IMR-90 (cell line): ENCODE measurements around the gene PRPF6. TPM values are rescaled to one million over a fixed set of nuclear protein-coding genes. Genes with fewer than 3 reads are reported as not detected.
A peak's percentile ranks its signal among the peaks of the same experiment; 100 is the strongest.

Experiments used
- ATAC-seq: fragments of 200-7000 bp; cut with Tn5 transposase; 2 replicates; pipeline ENCODE4 v1.9.1; 2020; ENCODE audit warnings: low read depth, mild to moderate bottlenecking, moderate library complexity
- BruUV-seq: library from RNA; stranded (reverse); fragments of 400-500 nt; replicated peaks from 2 replicates; lab custom pipeline; 2021; lab: Mats Ljungman, UMichigan
- CTCF ChIA-PET: fragments of 300-600 bp; formaldehyde crosslinking; extraction: SDS; loops from one replicate; lab custom pipeline; 2021; ENCODE audit warnings: antibody characterized with exemption; lab: Yijun Ruan, JAX
- POLR2A ChIA-PET: fragments of 300-600 bp; sonication (Branson Sonifier 250); formaldehyde crosslinking; loops from one replicate; lab custom pipeline; 2022; ENCODE audit warnings: antibody characterized with exemption; ENCODE audit not compliant: unreplicated experiment; lab: Charles Lee
- DNase-seq: peaks from one replicate; pipeline ENCODE4 v3.0.0; 2013
- H2AFZ ChIP-seq: replicated peaks from 2 replicates; pipeline ENCODE3; 2013; ENCODE audit warnings: low read length, mild to moderate bottlenecking; ENCODE audit not compliant: poor library complexity
- H2AK5ac ChIP-seq: 2 replicates; pipeline ENCODE4 v1.6.1; 2013; ENCODE audit warnings: low read depth, low read length, inconsistent platforms
- H2AK9ac ChIP-seq: replicated peaks from 2 replicates; pipeline ENCODE3; 2013; ENCODE audit warnings: mild to moderate bottlenecking, low read depth, low read length, moderate library complexity; ENCODE audit not compliant: poor library complexity
- H2BK120ac ChIP-seq: 2 replicates; pipeline ENCODE4 v1.6.1; 2013; ENCODE audit warnings: low read depth, low read length, inconsistent platforms
- H2BK15ac ChIP-seq: 3 replicates; pipeline ENCODE4 v1.6.1; 2013; ENCODE audit warnings: low read depth, low read length, inconsistent platforms
- H2BK20ac ChIP-seq: 2 replicates; pipeline ENCODE4 v1.6.1; 2013; ENCODE audit warnings: low read depth, mild to moderate bottlenecking, inconsistent platforms, low read length, moderate library complexity
- H2BK5ac ChIP-seq: 2 replicates; pipeline ENCODE4 v1.6.1; 2013; ENCODE audit warnings: mild to moderate bottlenecking, low read depth, low read length, inconsistent platforms; ENCODE audit not compliant: poor library complexity, severe bottlenecking
- H3K14ac ChIP-seq: replicated peaks from 2 replicates; pipeline ENCODE4 v1.6.1; 2013; ENCODE audit warnings: low read depth, low read length, inconsistent platforms
- H3K18ac ChIP-seq: 2 replicates; pipeline ENCODE4 v1.6.1; 2013; ENCODE audit warnings: low read depth, low read length, control low read depth
- H3K23ac ChIP-seq: 2 replicates; pipeline ENCODE4 v1.6.1; 2013; ENCODE audit warnings: low read depth, low read length, inconsistent platforms
- H3K27ac ChIP-seq: 2 replicates; pipeline ENCODE4 v1.5.1; 2013; ENCODE audit warnings: mild to moderate bottlenecking, control low read depth, low read length; ENCODE audit not compliant: insufficient read depth
- H3K27me3 ChIP-seq: 2 replicates; pipeline ENCODE4 v1.6.1; 2013; ENCODE audit warnings: low read length; ENCODE audit not compliant: control insufficient read depth, insufficient read depth
- H3K36me3 ChIP-seq: 2 replicates; pipeline ENCODE4 v1.6.1; 2013; ENCODE audit warnings: low read length, mixed read lengths; ENCODE audit not compliant: control insufficient read depth, insufficient read depth
- H3K4ac ChIP-seq: 2 replicates; pipeline ENCODE4 v1.6.1; 2013; ENCODE audit warnings: low read depth, low read length, inconsistent platforms
- H3K4me1 ChIP-seq: 2 replicates; pipeline ENCODE4 v1.6.1; 2013; ENCODE audit warnings: low read length, mixed read lengths; ENCODE audit not compliant: control insufficient read depth, insufficient read depth
- H3K4me2 ChIP-seq: 2 replicates; pipeline ENCODE4 v1.6.1; 2013; ENCODE audit warnings: low read depth, mild to moderate bottlenecking, control low read depth, low read length, moderate library complexity
- H3K4me3 ChIP-seq: 2 replicates; pipeline ENCODE4 v1.5.1; 2013; ENCODE audit warnings: low read depth, mild to moderate bottlenecking, control low read depth, low read length, moderate library complexity; ENCODE audit not compliant: insufficient read depth
- H3K56ac ChIP-seq: 2 replicates; pipeline ENCODE4 v1.6.1; 2013; ENCODE audit warnings: low read length, inconsistent platforms; ENCODE audit not compliant: insufficient read depth; ENCODE audit errors: extremely low read depth
- H3K79me1 ChIP-seq, 2 experiments: 2 replicates each; pipeline ENCODE4 v1.6.1; 2013; ENCODE audit warnings: low read length in 2 of 2, inconsistent platforms in 1 of 2, low read depth in 1 of 2
- H3K9ac ChIP-seq: 2 replicates; pipeline ENCODE4 v1.6.1; 2013; ENCODE audit warnings: low read depth, low read length, control low read depth
- H3K9me1 ChIP-seq: 2 replicates; pipeline ENCODE4 v1.6.1; 2013; ENCODE audit warnings: low read length, inconsistent platforms; ENCODE audit not compliant: insufficient read depth
- H3K9me3 ChIP-seq: 2 replicates; pipeline ENCODE4 v1.6.1; 2013; ENCODE audit warnings: low read length; ENCODE audit not compliant: control insufficient read depth, insufficient read depth
- H4K20me1 ChIP-seq: 2 replicates; pipeline ENCODE4 v1.6.1; 2013; ENCODE audit warnings: low read length, inconsistent platforms; ENCODE audit not compliant: insufficient read depth
- H4K5ac ChIP-seq: 2 replicates; pipeline ENCODE4 v1.6.1; 2013; ENCODE audit warnings: mild to moderate bottlenecking, low read depth, low read length, control low read depth
- H4K8ac ChIP-seq, 2 experiments: 2 replicates each; pipeline ENCODE4 v1.6.1; 2013; ENCODE audit warnings: low read depth in 2 of 2, low read length in 2 of 2, control low read depth in 1 of 2, inconsistent platforms in 1 of 2
- H4K91ac ChIP-seq: 2 replicates; pipeline ENCODE4 v1.6.1; 2013; ENCODE audit warnings: low read depth, low read length, inconsistent platforms; ENCODE audit not compliant: insufficient read depth
- CEBPB ChIP-seq: IDR thresholded peaks from 2 replicates; pipeline ENCODE4 v1.6.1; 2012; ENCODE audit warnings: low read depth, low read length, improper control_type of control experiment
- FOS ChIP-seq: fragments of 150-350 bp; IDR thresholded peaks from 2 replicates; pipeline ENCODE4 v1.6.1; 2016; ENCODE audit warnings: low read depth, low read length
- MAZ ChIP-seq: IDR thresholded peaks from 2 replicates; pipeline ENCODE4 v1.6.1; 2012; ENCODE audit warnings: low read depth, mild to moderate bottlenecking, low read length, improper control_type of control experiment, moderate library complexity, borderline replicate concordance
- MXI1 ChIP-seq: IDR thresholded peaks from 2 replicates; pipeline ENCODE4 v1.6.1; 2012; ENCODE audit warnings: low read depth, mild to moderate bottlenecking, low read length, moderate library complexity, borderline replicate concordance
- RAD21 ChIP-seq: IDR thresholded peaks from 2 replicates; pipeline ENCODE4 v1.6.1; 2012; ENCODE audit warnings: low read length, improper control_type of control experiment
- SMC3 ChIP-seq: fragments of 150-350 bp; IDR thresholded peaks from 2 replicates; pipeline ENCODE4 v1.6.1; 2016; ENCODE audit warnings: low read depth, mild to moderate bottlenecking, antibody characterized with exemption, low read length, moderate library complexity
- WGBS, 2 experiments: methylation state at CpG; one replicate each; pipeline versions ENCODE4 v1.1.5 to v1.1.7; 2013; ENCODE audit warnings: missing lambda C conversion rate in 2 of 2; ENCODE audit not compliant: insufficient read length in 1 of 2; ENCODE audit errors: extremely low coverage in 2 of 2; 5-methylcytosine and 5-hydroxymethylcytosine counted together
- dilution Hi-C: fragments of 300-500 bp; cut with HindIII; formaldehyde crosslinking; loops from one replicate; pipeline ENCODE4 v1.14.3; 2018; ENCODE audit warnings: low sequenced_read_pairs; ENCODE audit not compliant: unreplicated experiment
- in situ Hi-C: fragments of 300-500 bp; cut with MboI; formaldehyde crosslinking; loops from 3 replicates; pipeline ENCODE4 v1.14.3; 2019; ENCODE audit warnings: low sequenced_read_pairs, inconsistent platforms, mixed read lengths
- intact Hi-C: fragments of 100-400 bp; cut with micrococcal nuclease; formaldehyde crosslinking; loops from 2 replicates; pipeline ENCODE4 v1.10.0; 2022
- polyA plus RNA-seq, 3 experiments: library from polyadenylated mRNA; depleted of rRNA; stranded (reverse); fragments of >200 nt; gene quantifications; 2 replicates each; pipeline ENCODE4 v1.2.3, GENCODE V29; 2012; ENCODE audit warnings: low replicate concordance in 1 of 3
- total RNA-seq: library from RNA; depleted of rRNA; stranded (reverse); fragments of >200 nt; gene quantifications from 2 replicates; pipeline ENCODE4 v1.2.3, GENCODE V29; 2012
- TF ChIP-seq, protein P1 (sequence below): fragments of 150-350 bp; IDR thresholded peaks from 2 replicates; pipeline ENCODE4 v1.6.1; 2017; ENCODE audit warnings: mild to moderate bottlenecking, antibody characterized with exemption, low read length, low read depth

Gene PRPF6
- total and polyA plus RNA-seq, 2 of the 4 experiments (the other 2 are of a cell fraction), result 43.5 to 71.3 TPM

DNA sequence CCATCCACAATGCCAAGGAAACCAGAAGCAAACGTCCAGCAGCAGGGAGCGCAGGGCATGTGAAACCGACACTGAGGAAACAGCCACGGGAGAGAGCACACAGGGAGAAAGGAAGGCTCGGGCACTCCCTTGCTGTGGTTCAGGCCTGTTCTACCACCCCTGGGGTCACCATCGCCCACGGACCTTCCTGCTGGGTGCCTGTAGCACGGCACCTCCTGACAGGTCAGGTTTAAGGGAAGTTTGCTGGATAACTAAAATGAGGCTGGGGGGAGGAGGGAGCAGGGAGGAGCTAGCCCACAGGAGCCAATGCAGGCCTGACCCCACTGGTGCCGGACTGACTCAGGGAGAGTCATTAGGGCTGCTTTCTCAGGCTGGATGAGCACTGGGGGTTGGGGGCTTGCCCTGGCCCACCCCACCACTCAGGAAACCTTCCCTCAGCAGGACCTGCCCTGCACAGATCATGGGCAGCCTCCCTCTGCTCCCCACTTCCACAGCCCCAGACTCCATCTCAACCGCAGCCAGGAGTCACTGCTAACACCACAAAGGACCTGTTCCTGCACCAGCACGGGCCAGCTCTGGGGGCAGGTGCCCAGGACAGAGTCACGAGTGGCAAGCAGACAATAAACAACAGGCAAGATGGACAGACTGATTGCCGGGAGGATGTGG lies 27.0 kb upstream of the PRPF6 start:
- ChIA-PET CTCF (interaction anchor here (0.6 kb wide), 1 partner anchor 43 kb away, joined by 10 read pairs; no protein-coding TSS in a partner anchor), POLR2A (no interaction called here)
- peak overlapping the region; percentile 84 for H2AK9ac ChIP-seq
- peaks cover 42% of the 10 kb centered on the region for H3K4me1 ChIP-seq
- DNase-seq, result no peak
- peak overlapping the region; percentile 2 for H2AFZ ChIP-seq
- H2BK120ac ChIP-seq, result no peak overlapping the region
- no peaks in the 10 kb centered on the region for H3K9me3 ChIP-seq
- in situ Hi-C loops, result no loop called here
- H3K4me3 ChIP-seq, result no peak overlapping the region
- H3K9ac ChIP-seq, result no peak overlapping the region
- no peaks in the 10 kb centered on the region for H3K27me3 ChIP-seq
- no peak overlapping the region for H2BK15ac ChIP-seq
- TF ChIP-seq CEBPB (no peak), RAD21 (no peak), FOS (no peak), MAZ (no peak), MXI1 (no peak), SMC3 (no peak)
- TF ChIP-seq, protein P1, sequence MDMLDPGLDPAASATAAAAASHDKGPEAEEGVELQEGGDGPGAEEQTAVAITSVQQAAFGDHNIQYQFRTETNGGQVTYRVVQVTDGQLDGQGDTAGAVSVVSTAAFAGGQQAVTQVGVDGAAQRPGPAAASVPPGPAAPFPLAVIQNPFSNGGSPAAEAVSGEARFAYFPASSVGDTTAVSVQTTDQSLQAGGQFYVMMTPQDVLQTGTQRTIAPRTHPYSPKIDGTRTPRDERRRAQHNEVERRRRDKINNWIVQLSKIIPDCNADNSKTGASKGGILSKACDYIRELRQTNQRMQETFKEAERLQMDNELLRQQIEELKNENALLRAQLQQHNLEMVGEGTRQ, result no peak
- peaks cover 6% of the 10 kb centered on the region; the same call in 1 of the 2 replicates for H3K36me3 ChIP-seq
- H3K14ac ChIP-seq, result no peak overlapping the region
- no peak for ATAC-seq
- peak overlapping the region; percentile 35; the same call in 1 of the 2 replicates for H3K4ac ChIP-seq
- peaks cover 7 to 66% of the 10 kb centered on the region in 2 experiments; a peak in 2 of 4 replicates for H3K79me1 ChIP-seq
- peaks cover 56% of the 10 kb centered on the region for H4K20me1 ChIP-seq
- H2BK20ac ChIP-seq, result no peak overlapping the region
- peak overlapping the region; percentile 89; the same call in 1 of the 2 replicates for H3K4me2 ChIP-seq
- 0 out of 4 replicates have a peak overlapping the region, but pooled peaks of 1 of the 2 experiments have one; percentile 20 for H4K8ac ChIP-seq
- intact Hi-C loops, result no loop called here
- H2AK5ac ChIP-seq, result no peak overlapping the region
- WGBS, 2 experiments, result 86% methylated on average over 6 of the region's 13 CpGs; no CpG with 5 or more reads in 1 of the 2 experiments
- no peak overlapping the region for H2BK5ac ChIP-seq
- H3K23ac ChIP-seq, result peak overlapping the region; percentile 82
- H3K56ac ChIP-seq, result no peak overlapping the region
- no TSS peak for BruUV-seq
- H3K27ac ChIP-seq, result no peak overlapping the region
- no peak overlapping the region for H4K91ac ChIP-seq
- no peak overlapping the region for H4K5ac ChIP-seq
- H3K9me1 ChIP-seq, result peaks cover 24% of the 10 kb centered on the region
- H3K18ac ChIP-seq, result no peak overlapping the region
- dilution Hi-C loops, result no loop called here
